Activated CD8-positive, alpha-beta T cell treated with anti-CD3 and anti-CD28 coated beads, Interleukin-2, amount 10 ng/mL, durations not matched to agents 7 days and 5 days (primary cell): ENCODE data around the gene PGAM4. TPM values are rescaled to one million over a fixed set of nuclear protein-coding genes. Genes with fewer than 3 reads are reported as not detected.
"Not testable (repeated sequence)": the region's sequence is repeated elsewhere in the genome, so short reads cannot be mapped to it uniquely, and the experiment has no call there.

Source experiments
- ATAC-seq: fragments of 150-1000 bp; cut with Tn5 transposase; one replicate; pipeline ENCODE4 v1.10.0; 2021; ENCODE audit warnings: moderate library complexity
- CTCF ChIA-PET: fragments of 350-600 bp; sonication (Branson Sonifier 250); formaldehyde crosslinking; loops from one replicate; lab custom pipeline; 2021; ENCODE audit warnings: antibody characterized with exemption; lab: Charles Lee
- POLR2A ChIA-PET: fragments of 350-600 bp; sonication (Branson Sonifier 250); formaldehyde crosslinking; loops from one replicate; lab custom pipeline; 2021; ENCODE audit warnings: antibody characterized with exemption; lab: Charles Lee
- DNase-seq: peaks from one replicate; pipeline ENCODE4 v3.0.0-alpha.2; 2020
- H3K27ac Mint-ChIP-seq: one replicate; pipeline ENCODE4 v1.8.0; 2021; ENCODE audit warnings: mild to moderate bottlenecking, mixed read lengths
- H3K27me3 Mint-ChIP-seq: one replicate; pipeline ENCODE4 v1.8.0; 2021; ENCODE audit warnings: low read depth, mixed read lengths
- H3K36me3 Mint-ChIP-seq: one replicate; pipeline ENCODE4 v1.8.0; 2021; ENCODE audit warnings: low read depth, mixed read lengths
- H3K4me1 Mint-ChIP-seq: one replicate; pipeline ENCODE4 v1.8.0; 2021; ENCODE audit warnings: low read depth, mixed read lengths
- H3K4me3 Mint-ChIP-seq: one replicate; pipeline ENCODE4 v1.8.0; 2021; ENCODE audit warnings: mild to moderate bottlenecking, mixed read lengths
- H3K9me3 Mint-ChIP-seq: one replicate; pipeline ENCODE4 v1.8.0; 2022; ENCODE audit warnings: mixed read lengths; ENCODE audit not compliant: insufficient read depth
- total RNA-seq, 2 experiments: library from RNA; stranded (reverse); gene quantifications; one replicate each; pipeline ENCODE4 v1.2.3, GENCODE V29; 2021

PGAM4 gene
- total RNA-seq, 2 experiments from 2014 or later = 0.52 to 1.1 TPM

GRCh38 chrX:77953302-77953701 is 16.1 kb downstream of the PGAM4 start:
- Mint-ChIP-seq H3K9me3 (peaks cover 9% of the 10 kb centered on the region), H3K27ac (no peak overlapping the region), H3K4me1 (peaks cover 11% of the 10 kb centered on the region), H3K4me3 (no peak overlapping the region), H3K27me3 (no peaks in the 10 kb centered on the region), H3K36me3 (peaks cover 10% of the 10 kb centered on the region)
- no peak for DNase-seq
- ChIA-PET POLR2A (no interaction called here), CTCF (interaction anchor here (1.4 kb wide), 1 partner anchor 139 kb away, joined by 3 read pairs; no protein-coding TSS in a partner anchor)
- no peak for ATAC-seq

GRCh38 chrX:77952173-77952572 is 17.3 kb downstream of the PGAM4 start:
- peaks cover 7% of the 10 kb centered on the region for H3K36me3 Mint-ChIP-seq
- H3K27me3 Mint-ChIP-seq = no peaks in the 10 kb centered on the region
- ATAC-seq (no peak), DNase-seq (no peak)
- H3K27ac Mint-ChIP-seq = no peak overlapping the region
- CTCF ChIA-PET = no interaction called here
- H3K9me3 Mint-ChIP-seq = peaks cover 9% of the 10 kb centered on the region
- H3K4me1 Mint-ChIP-seq = peaks cover 3% of the 10 kb centered on the region
- no peak overlapping the region for H3K4me3 Mint-ChIP-seq
- POLR2A ChIA-PET = no interaction called here

GRCh38 chrX:77949840-77950239 is 19.6 kb downstream of the PGAM4 start:
- Mint-ChIP-seq H3K27ac (no peak overlapping the region), H3K27me3 (no peaks in the 10 kb centered on the region), H3K9me3 (no peaks in the 10 kb centered on the region), H3K4me3 (no peak overlapping the region), H3K4me1 (no peaks in the 10 kb centered on the region), H3K36me3 (no peaks in the 10 kb centered on the region)
- CTCF ChIA-PET = interaction anchor here (1.1 kb wide), 1 partner anchor 142 kb away, joined by 3 read pairs; no protein-coding TSS in a partner anchor
- ATAC-seq (no peak), DNase-seq (no peak)
- POLR2A ChIA-PET = no interaction called here

GRCh38 chrX:77946571-77946970 is 22.9 kb downstream of the PGAM4 start:
- DNase-seq = no peak
- Mint-ChIP-seq H3K36me3 (no peaks in the 10 kb centered on the region), H3K4me1 (peaks cover 2% of the 10 kb centered on the region), H3K27ac (no peak overlapping the region), H3K27me3 (no peaks in the 10 kb centered on the region), H3K4me3 (no peak overlapping the region), H3K9me3 (no peaks in the 10 kb centered on the region)
- ATAC-seq = no peak
- ChIA-PET CTCF (no interaction called here), POLR2A (no interaction called here)

GRCh38 chrX:77945910-77946545 is 23.4 kb downstream of the PGAM4 start:
- ATAC-seq = no peak
- no peak overlapping the region for H3K27ac Mint-ChIP-seq
- H3K9me3 Mint-ChIP-seq = no peaks in the 10 kb centered on the region
- H3K4me1 Mint-ChIP-seq = peaks cover 2% of the 10 kb centered on the region
- H3K36me3 Mint-ChIP-seq = no peaks in the 10 kb centered on the region
- no peak overlapping the region for H3K4me3 Mint-ChIP-seq
- no peaks in the 10 kb centered on the region for H3K27me3 Mint-ChIP-seq
- DNase-seq = no peak
- ChIA-PET POLR2A (no interaction called here), CTCF (no interaction called here)

GRCh38 chrX:77945031-77945430 is 24.4 kb downstream of the PGAM4 start:
- H3K27me3 Mint-ChIP-seq, H3K27ac Mint-ChIP-seq, H3K9me3 Mint-ChIP-seq, ATAC-seq, H3K4me3 Mint-ChIP-seq, H3K36me3 Mint-ChIP-seq, POLR2A ChIA-PET, DNase-seq, H3K4me1 Mint-ChIP-seq: not testable (repeated sequence)
- CTCF ChIA-PET = interaction anchor here (0.7 kb wide), 1 partner anchor 10 kb away, joined by 5 read pairs; no protein-coding TSS in a partner anchor

- ChIA-PET POLR2A (no interaction called here), CTCF (no interaction called here)
- no peak overlapping the region for H3K4me3 Mint-ChIP-seq
- no peak overlapping the region for H3K27ac Mint-ChIP-seq
- no peaks in the 10 kb centered on the region for H3K36me3 Mint-ChIP-seq
- no peaks in the 10 kb centered on the region for H3K27me3 Mint-ChIP-seq
- no peak for DNase-seq
- H3K4me1 Mint-ChIP-seq = peaks cover under 1% of the 10 kb centered on the region
- H3K9me3 Mint-ChIP-seq = no peaks in the 10 kb centered on the region
- no peak for ATAC-seq
These were observed 31.3 kb downstream of the PGAM4 start for GRCh38 chrX:77938083-77938680.

GRCh38 chrX:77937291-77937690 is 32.1 kb downstream of the PGAM4 start:
- DNase-seq (no peak), ATAC-seq (no peak)
- H3K36me3 Mint-ChIP-seq = peaks cover 4% of the 10 kb centered on the region
- no peaks in the 10 kb centered on the region for H3K4me1 Mint-ChIP-seq
- ChIA-PET CTCF (no interaction called here), POLR2A (no interaction called here)
- no peak overlapping the region for H3K4me3 Mint-ChIP-seq
- no peaks in the 10 kb centered on the region for H3K27me3 Mint-ChIP-seq
- H3K9me3 Mint-ChIP-seq = no peaks in the 10 kb centered on the region
- no peak overlapping the region for H3K27ac Mint-ChIP-seq

GRCh38 chrX:77936299-77936698 is 33.1 kb downstream of the PGAM4 start:
- H3K27me3 Mint-ChIP-seq = no peaks in the 10 kb centered on the region
- POLR2A ChIA-PET = no interaction called here
- no peak for ATAC-seq
- H3K4me3 Mint-ChIP-seq = no peak overlapping the region
- CTCF ChIA-PET = no interaction called here
- no peaks in the 10 kb centered on the region for H3K4me1 Mint-ChIP-seq
- no peaks in the 10 kb centered on the region for H3K9me3 Mint-ChIP-seq
- no peak for DNase-seq
- peaks cover 4% of the 10 kb centered on the region for H3K36me3 Mint-ChIP-seq
- H3K27ac Mint-ChIP-seq = no peak overlapping the region

GRCh38 chrX:77935886-77936285 is 33.6 kb downstream of the PGAM4 start:
- ChIA-PET POLR2A (no interaction called here), CTCF (no interaction called here)
- no peaks in the 10 kb centered on the region for H3K4me1 Mint-ChIP-seq
- ATAC-seq (no peak), DNase-seq (no peak)
- H3K4me3 Mint-ChIP-seq = no peak overlapping the region
- no peaks in the 10 kb centered on the region for H3K9me3 Mint-ChIP-seq
- no peak overlapping the region for H3K27ac Mint-ChIP-seq
- H3K27me3 Mint-ChIP-seq = no peaks in the 10 kb centered on the region
- H3K36me3 Mint-ChIP-seq = peaks cover 4% of the 10 kb centered on the region

- ATAC-seq (no peak), DNase-seq (no peak)
- Mint-ChIP-seq H3K36me3 (peaks cover 4% of the 10 kb centered on the region), H3K27ac (no peak overlapping the region), H3K4me1 (peaks cover 3% of the 10 kb centered on the region), H3K4me3 (no peak overlapping the region), H3K9me3 (no peaks in the 10 kb centered on the region), H3K27me3 (no peaks in the 10 kb centered on the region)
- ChIA-PET POLR2A (no interaction called here), CTCF (interaction anchor here (0.7 kb wide), 1 partner anchor 94 kb away, joined by 3 read pairs; no protein-coding TSS in a partner anchor)
These were observed 38.9 kb downstream of the PGAM4 start for GRCh38 chrX:77930581-77930980.

GRCh38 chrX:77925764-77926163 is 43.7 kb downstream of the PGAM4 start:
- Mint-ChIP-seq H3K36me3 (peaks cover 2% of the 10 kb centered on the region), H3K9me3 (no peaks in the 10 kb centered on the region), H3K27ac (no peak overlapping the region), H3K4me3 (no peak overlapping the region), H3K4me1 (peaks cover 3% of the 10 kb centered on the region), H3K27me3 (no peaks in the 10 kb centered on the region)
- DNase-seq = no peak
- ATAC-seq = no peak
- ChIA-PET POLR2A (no interaction called here), CTCF (no interaction called here)
